PC-3 (cell line): ENCODE data around the gene ANGPT4. TPM values are rescaled to one million over a fixed set of nuclear protein-coding genes. Genes with fewer than 3 reads are reported as not detected.

Experiments
- ATAC-seq: fragments of 200-7000 bp; cut with Tn5 transposase; 2 replicates; pipeline ENCODE4 v1.9.1; 2020; ENCODE audit warnings: mild to moderate bottlenecking, moderate library complexity
- BruUV-seq: library from RNA; stranded (reverse); fragments of 400-500 nt; replicated peaks from 2 replicates; lab custom pipeline; 2021; lab: Mats Ljungman, UMichigan
- CTCF ChIA-PET: fragments of 300-600 bp; sonication (Branson Sonifier 250); formaldehyde crosslinking; loops from one replicate; lab custom pipeline; 2022; ENCODE audit warnings: antibody characterized with exemption; lab: Charles Lee
- POLR2A ChIA-PET: fragments of 300-600 bp; sonication (Branson Sonifier 250); formaldehyde crosslinking; loops from one replicate; lab custom pipeline; 2022; ENCODE audit warnings: antibody characterized with exemption; ENCODE audit not compliant: unreplicated experiment; lab: Charles Lee
- DNase-seq: peaks from one replicate; pipeline ENCODE4 v3.0.0-alpha.2; 2015
- H2AFZ ChIP-seq: fragments of 300-600 bp; sonication (generic); 2 replicates; pipeline ENCODE4 v1.6.0; 2016; ENCODE audit warnings: antibody characterized with exemption, low read length
- H3F3A ChIP-seq: fragments of 300-600 bp; sonication (generic); one replicate; pipeline ENCODE4 v1.6.0; 2017; ENCODE audit warnings: antibody characterized with exemption, low read length, control low read depth, mild to moderate bottlenecking; ENCODE audit not compliant: unreplicated experiment
- H3K27ac ChIP-seq: fragments of 300-600 bp; sonication (generic); 2 replicates; pipeline ENCODE4 v1.5.1; 2016; ENCODE audit warnings: mild to moderate bottlenecking, low read length
- H3K27me3 ChIP-seq: fragments of 300-600 bp; sonication (generic); 2 replicates; pipeline ENCODE4 v1.6.1; 2016; ENCODE audit warnings: low read length, mixed read lengths
- H3K36me3 ChIP-seq: fragments of 300-600 bp; sonication (generic); 2 replicates; pipeline ENCODE4 v1.6.1; 2016; ENCODE audit warnings: low read depth, mixed run types, low read length, mixed read lengths
- H3K4me1 ChIP-seq: fragments of 300-600 bp; sonication (generic); 2 replicates; pipeline ENCODE4 v1.5.1; 2016; ENCODE audit warnings: low read length; ENCODE audit not compliant: insufficient read depth
- H3K4me2 ChIP-seq: fragments of 300-600 bp; sonication (generic); 2 replicates; pipeline ENCODE4 v1.6.0; 2016; ENCODE audit warnings: low read length
- H3K4me3 ChIP-seq: fragments of 300-600 bp; sonication (generic); 2 replicates; pipeline ENCODE4 v1.5.1; 2016; ENCODE audit warnings: mild to moderate bottlenecking, low read length, mixed read lengths
- H3K79me2 ChIP-seq: fragments of 300-600 bp; sonication (generic); 2 replicates; pipeline ENCODE4 v1.6.1; 2017; ENCODE audit warnings: low read length, mixed read lengths
- H3K9ac ChIP-seq: fragments of 300-600 bp; sonication (generic); 2 replicates; pipeline ENCODE4 v1.6.0; 2016; ENCODE audit warnings: mild to moderate bottlenecking, low read length
- H3K9me2 ChIP-seq: fragments of 300-600 bp; sonication (generic); replicated peaks from 2 replicates; pipeline ENCODE4 v1.6.1; 2016; ENCODE audit warnings: mixed run types, low read length, mixed read lengths
- H3K9me3 ChIP-seq: fragments of 300-600 bp; sonication (generic); 2 replicates; pipeline ENCODE4 v1.6.1; 2016; ENCODE audit warnings: low read length, mixed read lengths
- H4K20me1 ChIP-seq: fragments of 300-600 bp; sonication (generic); 2 replicates; pipeline ENCODE4 v1.6.1; 2016; ENCODE audit warnings: low read length, mixed read lengths
- CTCF ChIP-seq: fragments of 300-600 bp; sonication (generic); conservative IDR thresholded peaks from 2 replicates; pipeline ENCODE4 v1.5.1; 2017; ENCODE audit warnings: antibody characterized with exemption, low read depth, mild to moderate bottlenecking, low read length
- EZH2 ChIP-seq: fragments of 300-600 bp; sonication (generic); IDR thresholded peaks from one replicate; pipeline ENCODE4 v1.6.1; 2017; ENCODE audit warnings: antibody characterized with exemption, mild to moderate bottlenecking, low read length; ENCODE audit not compliant: unreplicated experiment
- EZH2phosphoT487 ChIP-seq: fragments of 300-600 bp; sonication (generic); IDR thresholded peaks from 2 replicates; pipeline ENCODE4 v1.6.1; 2018; ENCODE audit warnings: mild to moderate bottlenecking, antibody characterized with exemption, low read length, borderline replicate concordance
- intact Hi-C: fragments of 100-400 bp; cut with micrococcal nuclease; formaldehyde crosslinking; loops from 2 replicates; pipeline ENCODE4 v1.9.0; 2023
- total RNA-seq: library from RNA; depleted of rRNA; stranded (reverse); fragments of >200 nt; gene quantifications from 2 replicates; pipeline ENCODE4 v1.2.3, GENCODE V29; 2014

Gene ANGPT4
- total RNA-seq, 1 experiment from 2014 or later, result not detected

GRCh38 chr20:881051-881782 is 34.9 kb downstream of the ANGPT4 start:
- DNase-seq, result peak; percentile 72
- CTCF ChIA-PET, result no interaction called here
- no peak overlapping the region for H2AFZ ChIP-seq
- TF ChIP-seq EZH2phosphoT487 (no peak), EZH2 (no peak), CTCF (no peak)
- H3K4me2 ChIP-seq, result peak overlapping the region; percentile 50
- no peaks in the 10 kb centered on the region for H3K36me3 ChIP-seq
- no peaks in the 10 kb centered on the region for H3K79me2 ChIP-seq
- H4K20me1 ChIP-seq, result no peaks in the 10 kb centered on the region
- intact Hi-C loops, result no loop called here
- H3K9me2 ChIP-seq, result no peaks in the 10 kb centered on the region
- no peak overlapping the region for H3K4me3 ChIP-seq
- H3F3A ChIP-seq, result no peaks in the 10 kb centered on the region
- peaks cover 11% of the 10 kb centered on the region for H3K4me1 ChIP-seq
- BruUV-seq, result no TSS peak
- POLR2A ChIA-PET, result no interaction called here
- H3K9me3 ChIP-seq, result no peaks in the 10 kb centered on the region
- H3K27ac ChIP-seq, result no peak overlapping the region
- peak; percentile 78 for ATAC-seq
- no peak overlapping the region for H3K9ac ChIP-seq
- peaks cover 15% of the 10 kb centered on the region for H3K27me3 ChIP-seq

GRCh38 chr20:879626-880025 is 36.5 kb downstream of the ANGPT4 start:
- no peak for DNase-seq
- TF ChIP-seq CTCF (no peak), EZH2phosphoT487 (no peak), EZH2 (no peak)
- ATAC-seq, result no peak
- Histone ChIP-seq H3K9me2 (no peaks in the 10 kb centered on the region), H3F3A (no peaks in the 10 kb centered on the region), H3K4me2 (no peak overlapping the region), H3K4me1 (peaks cover 11% of the 10 kb centered on the region), H4K20me1 (no peaks in the 10 kb centered on the region), H3K27ac (no peak overlapping the region), H3K79me2 (no peaks in the 10 kb centered on the region), H3K4me3 (no peak overlapping the region), H3K27me3 (no peaks in the 10 kb centered on the region), H3K9me3 (no peaks in the 10 kb centered on the region), H3K9ac (no peak overlapping the region), H2AFZ (no peak overlapping the region), H3K36me3 (no peaks in the 10 kb centered on the region)
- POLR2A ChIA-PET, result no interaction called here
- intact Hi-C loops, result no loop called here
- CTCF ChIA-PET, result no interaction called here
- BruUV-seq, result no TSS peak

GRCh38 chr20:878511-879307 is 37.4 kb downstream of the ANGPT4 start:
- Histone ChIP-seq H3K36me3 (no peaks in the 10 kb centered on the region), H3F3A (no peaks in the 10 kb centered on the region), H3K9ac (no peak overlapping the region), H3K27me3 (no peaks in the 10 kb centered on the region), H4K20me1 (no peaks in the 10 kb centered on the region), H3K4me3 (no peak overlapping the region), H3K79me2 (no peaks in the 10 kb centered on the region), H3K4me1 (peaks cover 11% of the 10 kb centered on the region), H3K27ac (no peak overlapping the region), H3K9me2 (no peaks in the 10 kb centered on the region), H2AFZ (no peak overlapping the region), H3K4me2 (no peak overlapping the region), H3K9me3 (no peaks in the 10 kb centered on the region)
- TF ChIP-seq EZH2 (no peak), CTCF (no peak), EZH2phosphoT487 (no peak)
- peak; percentile 26 for DNase-seq
- ChIA-PET CTCF (no interaction called here), POLR2A (no interaction called here)
- ATAC-seq, result no peak
- intact Hi-C loops, result no loop called here
- BruUV-seq, result no TSS peak
